ENCODE results near the gene LRRC40. TPM values are rescaled to one million over a fixed set of nuclear protein-coding genes. Genes with fewer than 3 reads are reported as not detected.

LRRC40 gene
- total and polyA plus RNA-seq, 2 donors (not counting 1 experiment from before 2014, with no cell fraction given): 16.5 to 24.2 TPM

DNA sequence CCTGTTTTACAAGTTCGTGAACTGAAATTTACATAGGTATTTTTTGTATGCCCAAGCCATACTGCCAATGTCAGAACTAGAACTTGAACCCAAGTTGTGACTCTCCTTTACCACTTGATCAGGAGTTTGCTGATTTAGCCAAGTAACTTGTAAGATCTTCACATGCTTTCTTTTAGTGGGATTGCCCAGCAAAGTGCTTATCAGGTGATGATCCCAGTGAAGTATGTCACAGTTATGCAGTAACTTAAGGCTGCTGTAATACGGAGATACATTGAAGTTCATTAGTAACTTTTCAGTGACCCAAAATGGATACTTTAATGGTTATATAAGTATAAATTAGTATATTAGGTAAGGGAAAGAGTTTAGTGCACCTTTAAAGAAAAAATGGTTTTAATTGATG, 19.6 kb upstream of the LRRC40 start:
- Histone ChIP-seq H3K4me3 (replicated peaks in 1 of 4; ENCODE audit: control extremely low read depth in 1 of 4, insufficient read depth in 1 of 4, low read depth in 3 of 4, low read length in 4 of 4) (no peak overlapping the region), H3K9ac (ENCODE audit: insufficient read depth, low read length) (no peak overlapping the region), H3K36me3 (ENCODE audit: control insufficient read depth, insufficient read depth, low read length) (peaks cover 10% of the 10 kb centered on the region), H3K27ac (ENCODE audit: insufficient read depth, low read length) (no peak overlapping the region), H3K27me3 (ENCODE audit: control insufficient read depth, insufficient read depth, low read length) (no peaks in the 10 kb centered on the region), H3K4me2 (ENCODE audit: extremely low read depth, insufficient read depth, low read length) (no peak overlapping the region), H4K20me1 (ENCODE audit: control insufficient read depth, extremely low read depth, insufficient read depth, low read length) (peaks cover 4% of the 10 kb centered on the region), H3K9me3 (ENCODE audit: control insufficient read depth, insufficient read depth, low read depth, low read length) (no peaks in the 10 kb centered on the region), H3K4me1 (ENCODE audit: control insufficient read depth, extremely low read depth, insufficient read depth, low read length) (peaks cover 6% of the 10 kb centered on the region), H2AFZ (ENCODE audit: low read length) (no peak overlapping the region), H3K79me2 (ENCODE audit: control insufficient read depth, insufficient read depth, low read length) (peaks cover 74% of the 10 kb centered on the region)
- TF ChIP-seq EZH2 (IDR thresholded peaks at IDR 0.05; ENCODE audit: low read length, missing control alignments): no peak
- TF ChIP-seq, protein P1, sequence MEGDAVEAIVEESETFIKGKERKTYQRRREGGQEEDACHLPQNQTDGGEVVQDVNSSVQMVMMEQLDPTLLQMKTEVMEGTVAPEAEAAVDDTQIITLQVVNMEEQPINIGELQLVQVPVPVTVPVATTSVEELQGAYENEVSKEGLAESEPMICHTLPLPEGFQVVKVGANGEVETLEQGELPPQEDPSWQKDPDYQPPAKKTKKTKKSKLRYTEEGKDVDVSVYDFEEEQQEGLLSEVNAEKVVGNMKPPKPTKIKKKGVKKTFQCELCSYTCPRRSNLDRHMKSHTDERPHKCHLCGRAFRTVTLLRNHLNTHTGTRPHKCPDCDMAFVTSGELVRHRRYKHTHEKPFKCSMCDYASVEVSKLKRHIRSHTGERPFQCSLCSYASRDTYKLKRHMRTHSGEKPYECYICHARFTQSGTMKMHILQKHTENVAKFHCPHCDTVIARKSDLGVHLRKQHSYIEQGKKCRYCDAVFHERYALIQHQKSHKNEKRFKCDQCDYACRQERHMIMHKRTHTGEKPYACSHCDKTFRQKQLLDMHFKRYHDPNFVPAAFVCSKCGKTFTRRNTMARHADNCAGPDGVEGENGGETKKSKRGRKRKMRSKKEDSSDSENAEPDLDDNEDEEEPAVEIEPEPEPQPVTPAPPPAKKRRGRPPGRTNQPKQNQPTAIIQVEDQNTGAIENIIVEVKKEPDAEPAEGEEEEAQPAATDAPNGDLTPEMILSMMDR (conservative IDR thresholded peaks at IDR 0.05 in 1 of 2, IDR thresholded peaks at IDR 0.05 in 1 of 2; ENCODE audit: low read depth in 1 of 2, low read length in 2 of 2): no peak
- peak in 1 of 2 donors; percentile 4 for DNase-seq (ENCODE audit: low read depth in 2 of 2)

DNA sequence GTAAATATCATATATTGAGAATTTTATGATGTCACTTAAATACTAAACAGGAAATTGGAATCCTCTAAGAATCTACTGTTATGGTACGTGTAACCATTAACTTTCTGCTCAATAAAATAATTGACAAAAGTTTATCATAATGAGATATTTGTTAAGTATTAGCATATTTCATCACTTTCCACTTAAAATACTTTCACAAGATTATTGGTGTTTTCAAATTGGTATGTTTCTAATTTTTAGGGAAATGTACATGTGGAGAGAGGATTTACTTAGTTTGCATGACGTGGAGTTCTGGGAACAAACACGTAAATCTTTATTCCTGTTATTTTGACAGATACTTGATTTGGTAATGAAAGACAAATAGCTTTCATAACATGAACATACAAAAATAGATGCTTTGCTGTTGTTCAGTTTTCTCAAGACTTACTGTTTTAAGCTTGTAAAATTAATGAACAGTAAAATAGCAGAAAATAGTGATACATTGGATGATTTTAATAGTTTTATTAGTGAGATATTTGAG, 17.4 kb upstream of the LRRC40 start:
- Histone ChIP-seq H4K20me1 (ENCODE audit: control insufficient read depth, extremely low read depth, insufficient read depth, low read length) (peaks cover 4% of the 10 kb centered on the region), H3K4me1 (ENCODE audit: control insufficient read depth, extremely low read depth, insufficient read depth, low read length) (peaks cover 6% of the 10 kb centered on the region), H3K27me3 (ENCODE audit: control insufficient read depth, insufficient read depth, low read length) (no peaks in the 10 kb centered on the region), H3K79me2 (ENCODE audit: control insufficient read depth, insufficient read depth, low read length) (peaks cover 87% of the 10 kb centered on the region), H3K4me3 (replicated peaks in 1 of 4; ENCODE audit: control extremely low read depth in 1 of 4, insufficient read depth in 1 of 4, low read depth in 3 of 4, low read length in 4 of 4) (peak overlapping the region; percentile 54 to 89 (median 77)), H2AFZ (ENCODE audit: low read length) (no peak overlapping the region), H3K9ac (ENCODE audit: insufficient read depth, low read length) (peak overlapping the region; percentile 97), H3K36me3 (ENCODE audit: control insufficient read depth, insufficient read depth, low read length) (peaks cover 7% of the 10 kb centered on the region), H3K4me2 (ENCODE audit: extremely low read depth, insufficient read depth, low read length) (peak overlapping the region; percentile 96), H3K27ac (ENCODE audit: insufficient read depth, low read length) (peak overlapping the region; percentile 96), H3K9me3 (ENCODE audit: control insufficient read depth, insufficient read depth, low read depth, low read length) (no peaks in the 10 kb centered on the region)
- TF ChIP-seq, protein P1 (conservative IDR thresholded peaks at IDR 0.05 in 1 of 2, IDR thresholded peaks at IDR 0.05 in 1 of 2; ENCODE audit: low read depth in 1 of 2, low read length in 2 of 2): no peak
- no peak for TF ChIP-seq EZH2 (IDR thresholded peaks at IDR 0.05; ENCODE audit: low read length, missing control alignments)
- DNase-seq (ENCODE audit: low read depth in 2 of 2): no peak

DNA sequence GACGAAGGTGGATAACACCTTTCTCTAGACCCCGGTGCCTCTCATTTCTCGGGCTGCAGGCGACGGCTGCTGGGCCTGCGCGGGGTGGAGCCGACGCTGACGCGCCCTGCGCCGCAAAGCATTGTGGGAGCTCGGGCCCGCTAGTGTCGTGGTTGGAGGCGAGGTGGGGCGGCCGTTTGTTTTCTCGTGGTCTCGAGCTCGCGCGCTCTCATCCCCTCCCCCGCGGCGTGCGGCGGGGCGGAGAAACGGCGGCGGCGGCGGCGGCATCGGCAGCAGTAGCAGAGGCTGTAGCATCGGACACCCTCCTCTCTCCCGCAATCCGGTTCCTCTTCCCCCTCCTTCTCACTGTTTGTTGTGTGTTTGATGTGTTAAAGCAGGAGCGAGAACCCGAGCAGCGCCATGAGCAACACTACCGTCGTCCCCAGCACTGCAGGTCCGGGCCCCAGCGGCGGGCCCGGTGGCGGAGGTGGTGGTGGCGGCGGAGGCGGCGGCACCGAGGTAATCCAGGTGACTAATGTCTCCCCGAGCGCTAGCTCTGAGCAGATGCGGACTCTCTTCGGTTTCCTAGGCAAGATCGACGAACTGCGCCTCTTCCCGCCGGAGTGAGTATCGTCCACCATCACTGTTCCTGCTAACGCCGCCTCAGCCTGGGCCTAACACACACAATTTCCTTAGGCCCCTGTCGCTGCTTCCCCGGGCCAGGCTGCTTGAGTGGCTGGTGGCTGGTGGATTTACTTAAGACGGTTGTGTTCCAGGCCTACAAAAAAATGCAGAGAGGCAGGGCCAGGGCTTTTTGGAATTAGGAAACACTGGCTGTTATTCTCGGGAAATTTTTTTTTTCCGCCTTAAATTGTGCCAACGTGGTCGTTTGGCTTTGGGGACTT, 16.1 kb upstream of the LRRC40 start, which contains the start of gene SRSF11:
SRSF11 (plus strand) TSS at position 143 of the 884 bp plus-strand sequence; CDS start at position 400, 257 bp downstream.
- peak within 1 kb of the TSS; percentile 96 for H3K4me2 ChIP-seq (ENCODE audit: extremely low read depth, insufficient read depth, low read length)
- TF ChIP-seq EZH2 (IDR thresholded peaks at IDR 0.05; ENCODE audit: low read length, missing control alignments): no peak
- TF ChIP-seq, protein P1 (conservative IDR thresholded peaks at IDR 0.05 in 1 of 2, IDR thresholded peaks at IDR 0.05 in 1 of 2; ENCODE audit: low read depth in 1 of 2, low read length in 2 of 2): no peak
- peak within 1 kb of the TSS; percentile 88 for H2AFZ ChIP-seq (ENCODE audit: low read length)
- peaks cover 85% of the 10 kb centered on the region for H3K79me2 ChIP-seq (ENCODE audit: control insufficient read depth, insufficient read depth, low read length)
- H3K9ac ChIP-seq (ENCODE audit: insufficient read depth, low read length): peak within 1 kb of the TSS; percentile 97
- H3K27me3 ChIP-seq (ENCODE audit: control insufficient read depth, insufficient read depth, low read length): no peaks in the 10 kb centered on the region
- H3K36me3 ChIP-seq (ENCODE audit: control insufficient read depth, insufficient read depth, low read length): peaks cover 7% of the 10 kb centered on the region
- peaks cover 4% of the 10 kb centered on the region for H4K20me1 ChIP-seq (ENCODE audit: control insufficient read depth, extremely low read depth, insufficient read depth, low read length)
- H3K9me3 ChIP-seq (ENCODE audit: control insufficient read depth, insufficient read depth, low read depth, low read length): no peaks in the 10 kb centered on the region
- H3K4me1 ChIP-seq (ENCODE audit: control insufficient read depth, extremely low read depth, insufficient read depth, low read length): peaks cover 6% of the 10 kb centered on the region
- peak; percentile 90 to 94 for DNase-seq (ENCODE audit: low read depth in 2 of 2)
- H3K4me3 ChIP-seq (replicated peaks in 1 of 4; ENCODE audit: control extremely low read depth in 1 of 4, insufficient read depth in 1 of 4, low read depth in 3 of 4, low read length in 4 of 4): peak within 1 kb of the TSS; percentile 54 to 89 (median 77)
- H3K27ac ChIP-seq (ENCODE audit: insufficient read depth, low read length): peak within 1 kb of the TSS; percentile 96
